Smooth muscle cell of bladder (primary cell): ENCODE measurements around the gene PRRT3. TPM values are rescaled to one million over a fixed set of nuclear protein-coding genes. Genes with fewer than 3 reads are reported as not detected.

Experiments used
- total RNA-seq: library from RNA; depleted of rRNA; stranded (reverse); fragments of >200 nt; gene quantifications from 2 replicates; pipeline ENCODE4 v1.2.3, GENCODE V29; 2014

Gene PRRT3
- 1.6 and 2.1 TPM in 2 replicates for total RNA-seq

DNA sequence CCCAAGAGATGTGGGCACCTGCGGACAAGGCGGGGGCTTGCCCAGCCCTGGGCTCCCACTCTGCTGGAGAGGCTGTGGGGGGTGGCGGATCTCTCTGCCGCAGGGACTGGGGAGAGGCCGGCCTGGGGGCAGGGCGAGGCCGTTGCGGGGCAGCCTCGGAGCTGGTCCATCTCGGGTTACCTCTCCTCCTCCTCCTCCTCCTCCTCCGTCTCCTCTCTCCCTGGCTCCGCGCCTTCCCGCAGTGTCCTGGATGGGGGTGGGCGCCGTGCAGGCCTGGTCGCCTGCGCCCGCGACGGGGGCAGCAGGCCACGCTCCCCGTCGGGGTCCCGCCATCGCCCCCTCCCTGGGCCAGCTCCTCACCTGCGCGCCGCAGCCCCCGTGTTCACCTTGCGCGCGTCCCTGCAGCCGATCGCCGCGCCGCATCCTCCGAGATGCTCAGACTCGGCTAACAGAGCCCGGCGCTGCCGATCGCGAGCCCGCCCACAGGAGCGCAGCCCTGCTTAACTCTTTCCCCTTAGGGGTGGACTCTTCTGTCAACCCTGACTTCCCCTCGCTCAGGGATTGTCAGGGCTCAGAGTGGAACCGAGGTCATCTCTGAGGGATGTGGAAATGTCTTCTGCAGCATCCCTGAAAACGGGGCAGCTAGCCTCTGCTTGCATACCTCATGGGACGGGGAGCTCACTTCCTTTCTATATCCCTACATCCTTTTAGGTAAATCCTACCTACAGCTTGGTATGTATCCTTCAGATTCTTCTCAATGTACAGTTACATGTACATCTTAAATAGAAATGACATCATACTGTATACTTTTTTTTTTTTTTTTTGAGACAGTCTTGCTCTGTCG, at the start of gene PRRT3:
TSS of gene PRRT3 (minus strand) at position 447 of the 844 bp plus-strand sequence. CDS start 2,293 bp downstream, outside the sequence.

DNA sequence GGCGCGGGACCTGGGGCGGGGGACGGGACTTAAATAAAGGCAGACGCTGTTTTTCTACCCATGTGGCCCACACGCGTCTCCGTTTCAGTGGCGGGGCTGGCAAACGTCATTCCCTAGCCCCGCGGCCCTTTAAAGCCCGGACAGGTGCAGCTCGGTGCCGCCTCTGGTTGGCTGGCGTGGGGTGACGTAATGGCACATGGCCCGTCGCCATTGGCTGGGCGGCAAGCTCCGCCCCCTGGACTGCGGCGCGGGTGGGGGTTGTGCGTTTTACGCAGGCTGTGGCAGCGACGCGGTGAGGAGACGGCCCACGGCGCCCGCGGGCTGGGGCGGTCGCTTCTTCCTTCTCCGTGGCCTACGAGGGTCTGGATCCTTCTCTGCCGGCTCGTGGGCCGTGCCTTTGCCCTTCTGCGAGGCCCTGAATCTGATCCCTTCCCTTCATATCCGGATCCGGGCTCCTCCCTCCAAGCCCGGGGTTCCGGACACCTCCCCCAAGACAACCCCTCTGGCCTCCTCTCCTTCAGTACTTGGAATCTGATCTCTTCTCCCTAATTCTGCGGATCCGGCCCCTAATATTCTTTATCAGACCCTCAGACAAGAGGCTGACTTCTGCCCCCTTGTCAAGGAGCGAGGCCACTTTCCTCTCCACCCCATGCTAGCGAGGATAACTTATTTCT, 18.5 kb downstream of the PRRT3 start, which contains the start of gene CRELD1:
TSS of gene CRELD1 (plus strand) at position 274 of the 674 bp plus-strand sequence. CDS start 605 bp downstream, outside the sequence.

DNA sequence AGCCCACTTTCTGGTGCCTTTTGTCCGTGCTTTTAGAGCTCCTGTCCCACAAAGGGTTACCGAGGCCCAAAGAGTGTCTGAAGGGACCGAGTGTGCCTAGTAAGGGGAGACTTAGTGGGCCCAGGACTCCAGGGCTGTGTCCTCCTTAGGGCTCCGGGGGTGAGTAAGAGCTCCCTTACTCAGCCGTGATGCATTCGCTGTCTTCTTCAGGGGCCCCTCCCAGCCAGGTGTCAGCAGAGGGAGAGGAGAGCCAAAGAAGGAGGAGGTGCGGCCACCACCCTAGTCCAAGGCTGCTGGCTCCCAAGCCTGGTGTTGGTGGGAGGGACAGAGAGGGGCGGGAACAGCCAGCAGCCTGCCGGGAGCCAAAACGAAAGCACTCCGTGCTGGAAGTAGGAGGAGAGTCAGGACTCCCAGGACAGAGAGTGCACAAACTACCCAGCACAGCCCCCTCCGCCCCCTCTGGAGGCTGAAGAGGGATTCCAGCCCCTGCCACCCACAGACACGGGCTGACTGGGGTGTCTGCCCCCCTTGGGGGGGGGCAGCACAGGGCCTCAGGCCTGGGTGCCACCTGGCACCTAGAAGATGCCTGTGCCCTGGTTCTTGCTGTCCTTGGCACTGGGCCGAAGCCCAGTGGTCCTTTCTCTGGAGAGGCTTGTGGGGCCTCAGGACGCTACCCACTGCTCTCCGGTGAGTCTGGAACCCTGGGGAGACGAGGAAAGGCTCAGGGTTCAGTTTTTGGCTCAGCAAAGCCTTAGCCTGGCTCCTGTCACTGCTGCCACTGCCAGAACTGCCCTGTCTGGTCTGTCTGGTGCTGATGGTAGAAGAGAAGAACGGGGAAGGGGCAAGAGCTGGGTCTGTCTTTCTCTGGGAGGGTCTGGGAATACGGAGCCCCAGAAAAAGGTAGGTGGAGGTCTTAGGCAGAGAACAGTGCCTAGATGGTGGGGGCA, 35.2 kb downstream of the PRRT3 start, which contains the start of gene IL17RC:
TSS of gene IL17RC (plus strand) at position 365 of the 947 bp plus-strand sequence. CDS start at position 583, 218 bp downstream.

DNA sequence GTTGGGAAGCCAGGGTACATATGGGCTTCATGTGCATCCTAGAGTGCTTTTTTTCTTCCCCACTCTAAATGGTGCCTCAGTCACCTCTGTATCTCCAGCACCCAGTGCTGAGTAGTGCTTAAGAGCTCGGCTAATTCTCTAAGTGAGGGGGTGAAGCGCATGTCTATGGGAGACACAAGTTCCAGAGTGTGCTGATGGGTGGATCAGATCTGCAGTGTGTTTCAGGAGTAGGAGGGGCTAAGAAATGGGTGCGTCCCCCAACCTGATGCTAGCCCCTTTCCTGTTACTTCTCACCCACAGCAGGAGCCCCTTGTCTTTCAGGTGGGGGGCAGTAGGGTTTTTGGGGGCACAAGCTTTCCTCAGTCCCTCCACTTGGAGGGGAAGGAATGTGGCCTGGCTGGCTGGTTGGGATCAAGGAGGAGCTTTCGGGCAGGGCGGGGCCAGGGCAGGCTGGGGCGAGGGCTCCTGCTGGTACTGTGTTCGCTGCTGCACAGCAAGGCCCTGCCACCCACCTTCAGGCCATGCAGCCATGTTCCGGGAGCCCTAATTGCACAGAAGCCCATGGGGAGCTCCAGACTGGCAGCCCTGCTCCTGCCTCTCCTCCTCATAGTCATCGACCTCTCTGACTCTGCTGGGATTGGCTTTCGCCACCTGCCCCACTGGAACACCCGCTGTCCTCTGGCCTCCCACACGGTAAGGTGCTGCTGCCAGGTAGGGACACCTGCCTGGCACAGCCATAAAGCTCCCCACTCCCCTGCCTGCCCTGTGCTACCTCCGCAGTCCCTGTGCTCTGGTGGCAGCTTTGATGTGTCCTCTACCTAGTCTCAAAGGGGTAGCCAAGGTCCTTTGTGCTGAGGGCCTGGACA, 49.6 kb downstream of the PRRT3 start, which contains the start of gene IL17RE:
TSS of gene IL17RE (plus strand) at position 477 of the 866 bp plus-strand sequence. CDS start at position 562, 85 bp downstream.

Other genes starting within 250 kb of the PRRT3 start
- not detected in 2 replicates for gene CPNE9, start 248.6 kb downstream of the PRRT3 start, total RNA-seq
- gene BRPF1, start 220.7 kb downstream of the PRRT3 start, total RNA-seq = 12.1 and 14.7 TPM in 2 replicates
- 17.1 and 17.9 TPM in 2 replicates for gene OGG1, start 202.5 kb downstream of the PRRT3 start, total RNA-seq
- 33.0 and 34.3 TPM in 2 replicates for gene CAMK1, start 182.5 kb downstream of the PRRT3 start, total RNA-seq
- 51.1 and 52.7 TPM in 2 replicates for gene TADA3, start 159.9 kb downstream of the PRRT3 start, total RNA-seq
- 170 and 213 TPM in 2 replicates for gene ARPC4, start 159.3 kb downstream of the PRRT3 start, total RNA-seq
- 8.2 and 11.0 TPM in 2 replicates for gene TTLL3, start 142.1 kb downstream of the PRRT3 start, total RNA-seq
- 18.3 and 21.1 TPM in 2 replicates for gene RPUSD3, start 108.4 kb downstream of the PRRT3 start, total RNA-seq
- gene CIDEC, start 72.2 kb downstream of the PRRT3 start, total RNA-seq = 0.14 and 0.18 TPM in 2 replicates
- gene JAGN1, start 61.8 kb downstream of the PRRT3 start, total RNA-seq = 24.5 and 31.2 TPM in 2 replicates
- gene IL17RE, start 49.6 kb downstream of the PRRT3 start, total RNA-seq = 0.14 and 0.83 TPM in 2 replicates
- 24.7 and 34.0 TPM in 2 replicates for gene IL17RC, start 35.3 kb downstream of the PRRT3 start, total RNA-seq
- gene CRELD1, start 18.6 kb downstream of the PRRT3 start, total RNA-seq = 20.1 and 58.8 TPM in 2 replicates
- gene EMC3, start 34.4 kb upstream of the PRRT3 start, total RNA-seq = 72.0 and 78.9 TPM in 2 replicates
- gene FANCD2, start 74.0 kb upstream of the PRRT3 start, total RNA-seq = 2.0 and 2.6 TPM in 2 replicates
- not detected in 2 replicates for gene FANCD2OS, start 155.8 kb upstream of the PRRT3 start, total RNA-seq
- 88.9 and 101 TPM in 2 replicates for gene BRK1, start 163.3 kb upstream of the PRRT3 start, total RNA-seq
- 33.8 and 37.9 TPM in 2 replicates for gene VHL, start 189.4 kb upstream of the PRRT3 start, total RNA-seq
- gene IRAK2, start 212.5 kb upstream of the PRRT3 start, total RNA-seq = 3.8 and 5.5 TPM in 2 replicates